ENCODE data around the gene SLC26A3. TPM values are rescaled to one million over a fixed set of nuclear protein-coding genes. Genes with fewer than 3 reads are reported as not detected.

Gene SLC26A3
- total and polyA plus RNA-seq, 9 donors, result 0.07 to 10.8 (median 0.14) TPM; not detected in 4

- Histone ChIP-seq H3K4me1 (ENCODE audit: control insufficient read depth, insufficient read depth, low read length) (no peaks in the 10 kb centered on the region), H3K27ac (ENCODE audit: low read length) (no peak overlapping the region), H3K27me3 (ENCODE audit: control insufficient read depth, insufficient read depth, low read length) (no peaks in the 10 kb centered on the region), H3K36me3 (ENCODE audit: control insufficient read depth, insufficient read depth, low read length) (no peaks in the 10 kb centered on the region), H3K4me3 (ENCODE audit: low read length) (no peak overlapping the region), H3K9me3 (replicated peaks; ENCODE audit: control insufficient read depth, low read depth, low read length) (no peaks in the 10 kb centered on the region)
- DNase-seq, result no peak
- WGBS (ENCODE audit: insufficient coverage), result no CpG with 5 or more reads among the region's 3 CpGs
Observed at GRCh38 chr7:107838024-107838601, 35.1 kb upstream of the SLC26A3 start.

- no peak for DNase-seq
- WGBS (ENCODE audit: insufficient coverage), result no CpG with 5 or more reads among the region's 1 CpG
Observed at GRCh38 chr7:107837145-107837512, 34.1 kb upstream of the SLC26A3 start.

GRCh38 chr7:107836237-107837144 is 33.5 kb upstream of the SLC26A3 start:
- Histone ChIP-seq H3K27ac (ENCODE audit: low read length) (no peak overlapping the region), H3K4me3 (ENCODE audit: low read length) (no peak overlapping the region), H3K4me1 (ENCODE audit: control insufficient read depth, insufficient read depth, low read length) (no peaks in the 10 kb centered on the region), H3K9me3 (replicated peaks; ENCODE audit: control insufficient read depth, low read depth, low read length) (no peaks in the 10 kb centered on the region), H3K36me3 (ENCODE audit: control insufficient read depth, insufficient read depth, low read length) (no peaks in the 10 kb centered on the region), H3K27me3 (ENCODE audit: control insufficient read depth, insufficient read depth, low read length) (no peaks in the 10 kb centered on the region)
- WGBS (ENCODE audit: insufficient coverage), result 84% methylated on average over 7 of the region's 10 CpGs
- no peak for DNase-seq

More at GRCh38 chr7:107837145-107837512, 34.1 kb upstream of the SLC26A3 start:
- Histone ChIP-seq H3K36me3 (ENCODE audit: control insufficient read depth, insufficient read depth, low read length) (no peaks in the 10 kb centered on the region), H3K27ac (ENCODE audit: low read length) (no peak overlapping the region), H3K4me1 (ENCODE audit: control insufficient read depth, insufficient read depth, low read length) (no peaks in the 10 kb centered on the region), H3K27me3 (ENCODE audit: control insufficient read depth, insufficient read depth, low read length) (no peaks in the 10 kb centered on the region), H3K4me3 (ENCODE audit: low read length) (no peak overlapping the region), H3K9me3 (replicated peaks; ENCODE audit: control insufficient read depth, low read depth, low read length) (no peaks in the 10 kb centered on the region)

- H3K4me3 ChIP-seq (ENCODE audit: low read length), result no peak overlapping the region
- no peaks in the 10 kb centered on the region for H3K4me1 ChIP-seq (ENCODE audit: control insufficient read depth, insufficient read depth, low read length)
- no peaks in the 10 kb centered on the region for H3K9me3 ChIP-seq (replicated peaks; ENCODE audit: control insufficient read depth, low read depth, low read length)
- WGBS (ENCODE audit: insufficient coverage), result no CpG with 5 or more reads among the region's 1 CpG
- H3K27me3 ChIP-seq (ENCODE audit: control insufficient read depth, insufficient read depth, low read length), result no peaks in the 10 kb centered on the region
- H3K27ac ChIP-seq (ENCODE audit: low read length), result no peak overlapping the region
- H3K36me3 ChIP-seq (ENCODE audit: control insufficient read depth, insufficient read depth, low read length), result no peaks in the 10 kb centered on the region
- DNase-seq, result no peak
Observed at GRCh38 chr7:107834401-107834800, 31.4 kb upstream of the SLC26A3 start.

GRCh38 chr7:107833684-107834106 is 30.7 kb upstream of the SLC26A3 start:
- no peak overlapping the region for H3K27ac ChIP-seq (ENCODE audit: low read length)
- no peaks in the 10 kb centered on the region for H3K4me1 ChIP-seq (ENCODE audit: control insufficient read depth, insufficient read depth, low read length)
- no peak for DNase-seq
- 88% methylated on average over 5 of the region's 7 CpGs for WGBS (ENCODE audit: insufficient coverage)
- H3K27me3 ChIP-seq (ENCODE audit: control insufficient read depth, insufficient read depth, low read length), result no peaks in the 10 kb centered on the region
- no peaks in the 10 kb centered on the region for H3K36me3 ChIP-seq (ENCODE audit: control insufficient read depth, insufficient read depth, low read length)
- H3K4me3 ChIP-seq (ENCODE audit: low read length), result no peak overlapping the region
- no peaks in the 10 kb centered on the region for H3K9me3 ChIP-seq (replicated peaks; ENCODE audit: control insufficient read depth, low read depth, low read length)

GRCh38 chr7:107830420-107830819 is 27.4 kb upstream of the SLC26A3 start:
- H3K27me3 ChIP-seq (ENCODE audit: control insufficient read depth, insufficient read depth, low read length), result no peaks in the 10 kb centered on the region
- WGBS (ENCODE audit: insufficient coverage), result 83% methylated on average over 1 of the region's 3 CpGs
- DNase-seq, result no peak
- H3K9me3 ChIP-seq (replicated peaks; ENCODE audit: control insufficient read depth, low read depth, low read length), result peaks cover 2% of the 10 kb centered on the region
- no peaks in the 10 kb centered on the region for H3K36me3 ChIP-seq (ENCODE audit: control insufficient read depth, insufficient read depth, low read length)
- no peak overlapping the region for H3K4me3 ChIP-seq (ENCODE audit: low read length)
- H3K27ac ChIP-seq (ENCODE audit: low read length), result no peak overlapping the region
- H3K4me1 ChIP-seq (ENCODE audit: control insufficient read depth, insufficient read depth, low read length), result no peaks in the 10 kb centered on the region

- Histone ChIP-seq H3K9me3 (replicated peaks; ENCODE audit: control insufficient read depth, low read depth, low read length) (peaks cover 2% of the 10 kb centered on the region), H3K27me3 (ENCODE audit: control insufficient read depth, insufficient read depth, low read length) (no peaks in the 10 kb centered on the region), H3K4me1 (ENCODE audit: control insufficient read depth, insufficient read depth, low read length) (no peaks in the 10 kb centered on the region), H3K4me3 (ENCODE audit: low read length) (no peak overlapping the region), H3K36me3 (ENCODE audit: control insufficient read depth, insufficient read depth, low read length) (no peaks in the 10 kb centered on the region), H3K27ac (ENCODE audit: low read length) (no peak overlapping the region)
- no CpG with 5 or more reads among the region's 4 CpGs for WGBS (ENCODE audit: insufficient coverage)
- DNase-seq, result no peak
Observed at GRCh38 chr7:107828540-107828939, 25.5 kb upstream of the SLC26A3 start.

GRCh38 chr7:107827501-107827900 is 24.5 kb upstream of the SLC26A3 start:
- Histone ChIP-seq H3K27me3 (ENCODE audit: control insufficient read depth, insufficient read depth, low read length) (no peaks in the 10 kb centered on the region), H3K27ac (ENCODE audit: low read length) (no peak overlapping the region), H3K4me3 (ENCODE audit: low read length) (no peak overlapping the region), H3K9me3 (replicated peaks; ENCODE audit: control insufficient read depth, low read depth, low read length) (peaks cover 2% of the 10 kb centered on the region), H3K4me1 (ENCODE audit: control insufficient read depth, insufficient read depth, low read length) (no peaks in the 10 kb centered on the region), H3K36me3 (ENCODE audit: control insufficient read depth, insufficient read depth, low read length) (no peaks in the 10 kb centered on the region)
- DNase-seq, result no peak
- 55% methylated on average over 1 of the region's 2 CpGs for WGBS (ENCODE audit: insufficient coverage)

GRCh38 chr7:107826451-107826850 is 23.4 kb upstream of the SLC26A3 start:
- WGBS (ENCODE audit: insufficient coverage), result no CpG with 5 or more reads among the region's 2 CpGs

GRCh38 chr7:107824858-107825257 is 21.8 kb upstream of the SLC26A3 start:
- no peak for DNase-seq
- Histone ChIP-seq H3K27me3 (ENCODE audit: control insufficient read depth, insufficient read depth, low read length) (no peaks in the 10 kb centered on the region), H3K4me1 (ENCODE audit: control insufficient read depth, insufficient read depth, low read length) (no peaks in the 10 kb centered on the region), H3K27ac (ENCODE audit: low read length) (no peak overlapping the region), H3K36me3 (ENCODE audit: control insufficient read depth, insufficient read depth, low read length) (no peaks in the 10 kb centered on the region), H3K9me3 (replicated peaks; ENCODE audit: control insufficient read depth, low read depth, low read length) (peaks cover 2% of the 10 kb centered on the region), H3K4me3 (ENCODE audit: low read length) (no peak overlapping the region)
- 71% methylated on average over 1 of the region's 1 CpG for WGBS (ENCODE audit: insufficient coverage)

More at GRCh38 chr7:107826451-107826850, 23.4 kb upstream of the SLC26A3 start:
- Histone ChIP-seq H3K9me3 (replicated peaks; ENCODE audit: control insufficient read depth, low read depth, low read length) (peaks cover 2% of the 10 kb centered on the region), H3K36me3 (ENCODE audit: control insufficient read depth, insufficient read depth, low read length) (no peaks in the 10 kb centered on the region), H3K27me3 (ENCODE audit: control insufficient read depth, insufficient read depth, low read length) (no peaks in the 10 kb centered on the region), H3K27ac (ENCODE audit: low read length) (no peak overlapping the region), H3K4me1 (ENCODE audit: control insufficient read depth, insufficient read depth, low read length) (no peaks in the 10 kb centered on the region), H3K4me3 (ENCODE audit: low read length) (no peak overlapping the region)
- no peak for DNase-seq

Data from muscle of leg (tissue), 11 donors.